Stimulated activated naive CD8-positive, alpha-beta T cell treated with anti-CD3 and anti-CD28 coated beads, Interleukin-15, Interleukin-2, amounts not matched to agents 100 U/mL and 50 U/mL, for 24 hours (primary cell): ENCODE measurements around the gene ALK.

Source experiments
- ATAC-seq: fragments of 150-1000 bp; cut with Tn5 transposase; one replicate; pipeline ENCODE4 v1.10.0; 2021
- DNase-seq: peaks from one replicate; pipeline ENCODE4 v3.0.0; 2021

Gene ALK

GRCh38 chr2:29147963-29148362, 773.4 kb downstream of the ALK start:
- no peak for ATAC-seq
- no peak for DNase-seq

DNA sequence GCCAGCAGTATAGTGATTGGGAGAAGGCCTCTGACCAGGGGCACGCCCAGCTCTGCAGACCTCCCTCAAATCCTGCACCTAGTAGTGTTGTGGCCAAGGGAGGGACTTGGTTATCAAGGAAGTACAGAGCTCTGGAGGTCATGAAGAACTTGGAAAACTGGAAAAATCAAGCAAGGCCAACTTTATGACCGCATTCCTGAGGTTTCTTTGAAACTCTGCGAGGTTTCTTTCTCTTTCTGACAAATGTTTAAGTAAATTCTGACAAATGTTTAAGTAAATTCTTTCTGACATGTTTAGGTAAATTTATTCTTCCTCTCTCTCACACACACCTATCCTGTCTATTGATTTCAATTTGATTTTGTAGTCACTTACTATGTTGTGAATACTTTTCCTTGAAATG, 775.2 kb downstream of the ALK start:
- DNase-seq (no peak), ATAC-seq (no peak)

GRCh38 chr2:29143657-29144056, 777.7 kb downstream of the ALK start:
- DNase-seq (no peak), ATAC-seq (no peak)
